ENCODE results near the gene ZNG1A. TPM values are rescaled to one million over a fixed set of nuclear protein-coding genes. Genes with fewer than 3 reads are reported as not detected.
"Not testable (repeated sequence)": the region's sequence is repeated elsewhere in the genome, so short reads cannot be mapped to it uniquely, and the experiment has no call there.

The ZNG1A gene
- 20.0 and 21.1 TPM in 2 replicates for total RNA-seq

GRCh38 chr9:178970-179383, at the start of gene ZNG1A:
TSS of gene ZNG1A (minus strand) at chr9:179056. CDS start at chr9:178969, 87 bp downstream.
- intact Hi-C loops (cut with micrococcal nuclease): loop anchor here (5.0 kb wide), 1 partner anchor 103 kb away; no protein-coding TSS in a partner anchor

GRCh38 chr9:227860-228259, 49.0 kb upstream of the ZNG1A start:
- intact Hi-C loops (cut with micrococcal nuclease): no loop called here

- intact Hi-C loops (cut with micrococcal nuclease): loop anchor here (1.0 to 2.0 kb wide), 2 partner anchors 9 to 14 kb away; no protein-coding TSS in a partner anchor
Observed at GRCh38 chr9:224582-225520, 46.0 kb upstream of the ZNG1A start.

- intact Hi-C loops (cut with micrococcal nuclease): loop anchor here (1.0 to 2.0 kb wide), 2 partner anchors 8 to 15 kb away; no protein-coding TSS in a partner anchor
Observed at GRCh38 chr9:224026-224425, 45.2 kb upstream of the ZNG1A start.

- intact Hi-C loops (cut with micrococcal nuclease): no loop called here
Observed at GRCh38 chr9:223152-223551, 44.3 kb upstream of the ZNG1A start.

GRCh38 chr9:221989-222776, 43.3 kb upstream of the ZNG1A start:
- intact Hi-C loops (cut with micrococcal nuclease): no loop called here

GRCh38 chr9:219670-220365, 41.0 kb upstream of the ZNG1A start:
- intact Hi-C loops (cut with micrococcal nuclease): no loop called here

- intact Hi-C loops (cut with micrococcal nuclease): not testable (repeated sequence)
Observed at GRCh38 chr9:219036-219435, 40.2 kb upstream of the ZNG1A start.

- intact Hi-C loops (cut with micrococcal nuclease): loop anchor here (2.0 kb wide), 1 partner anchor 19 kb away; no protein-coding TSS in a partner anchor
Observed at GRCh38 chr9:217950-218349, 39.1 kb upstream of the ZNG1A start.

GRCh38 chr9:216866-217265, 38.0 kb upstream of the ZNG1A start:
- intact Hi-C loops (cut with micrococcal nuclease): loop anchor here (1.0 to 2.0 kb wide), 2 partner anchors 7 to 20 kb away; no protein-coding TSS in a partner anchor

GRCh38 chr9:215631-216155, 36.8 kb upstream of the ZNG1A start:
- intact Hi-C loops (cut with micrococcal nuclease): loop anchor here (1.0 to 2.0 kb wide), 7 partner anchors 9 to 91 kb away; no protein-coding TSS in a partner anchor

- intact Hi-C loops (cut with micrococcal nuclease): loop anchor here (1.0 to 2.0 kb wide), 5 partner anchors 34 to 92 kb away; no protein-coding TSS in a partner anchor
Observed at GRCh38 chr9:214648-215493, 36.0 kb upstream of the ZNG1A start, which contains the start of gene DOCK8. TSS of gene DOCK8 (plus strand) at chr9:214865. CDS start at chr9:214977, 112 bp downstream.

GRCh38 chr9:214351-214647, 35.4 kb upstream of the ZNG1A start:
- intact Hi-C loops (cut with micrococcal nuclease): loop anchor here (2.0 kb wide), 3 partner anchors 35 to 93 kb away; no protein-coding TSS in a partner anchor

GRCh38 chr9:213901-214300, 35.0 kb upstream of the ZNG1A start:
- intact Hi-C loops (cut with micrococcal nuclease): loop anchor here (2.0 kb wide), 3 partner anchors 35 to 93 kb away; no protein-coding TSS in a partner anchor

GRCh38 chr9:212297-212696, 33.4 kb upstream of the ZNG1A start:
- intact Hi-C loops (cut with micrococcal nuclease): no loop called here

GRCh38 chr9:211557-211956, 32.7 kb upstream of the ZNG1A start:
- intact Hi-C loops (cut with micrococcal nuclease): no loop called here

- intact Hi-C loops (cut with micrococcal nuclease): no loop called here
Observed at GRCh38 chr9:211036-211435, 32.2 kb upstream of the ZNG1A start.

- intact Hi-C loops (cut with micrococcal nuclease): no loop called here
Observed at GRCh38 chr9:209143-209758, 30.4 kb upstream of the ZNG1A start.

- intact Hi-C loops (cut with micrococcal nuclease): no loop called here
Observed at GRCh38 chr9:206481-206880, 27.6 kb upstream of the ZNG1A start.
